ENCODE data around the gene ANXA5. TPM values are rescaled to one million over a fixed set of nuclear protein-coding genes. Genes with fewer than 3 reads are reported as not detected.

Gene ANXA5
- total and polyA plus RNA-seq, 2 donors (not counting 1 experiment from before 2014, with no cell fraction given) = 42.4 to 67.8 TPM

DNA sequence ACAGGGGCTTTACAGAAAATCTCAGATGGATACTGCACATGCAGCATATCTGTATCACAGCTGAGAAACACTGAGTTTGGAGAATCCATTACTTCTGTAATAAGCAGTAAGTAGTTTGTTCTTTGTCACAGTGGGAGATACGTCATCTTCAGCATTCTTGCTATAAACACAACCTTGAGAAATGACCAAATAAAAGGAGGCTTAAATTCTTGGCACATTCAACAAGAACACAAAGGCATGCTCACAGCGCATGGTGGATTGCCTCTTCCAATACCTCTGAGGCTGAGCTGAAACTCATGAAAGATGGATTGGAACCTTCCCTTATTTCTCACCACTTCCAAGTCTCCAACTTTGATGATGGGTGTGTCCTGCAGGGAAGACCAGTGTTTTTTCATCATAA is 54.5 kb downstream of the ANXA5 start:
- no peak for DNase-seq
- no peaks in the 10 kb centered on the region for H3K9me3 Mint-ChIP-seq (ENCODE audit: insufficient read depth)
- intact Hi-C loops (cut with micrococcal nuclease) = no loop called here
- H2AFZ ChIP-seq (ENCODE audit: insufficient read depth, low read depth, low read length, poor library complexity, severe bottlenecking) = no peak overlapping the region
- H3K9ac ChIP-seq (ENCODE audit: low read length) = no peak overlapping the region
- no peak overlapping the region for H3K4me3 ChIP-seq (ENCODE audit: control extremely low read depth in 1 of 5, extremely low read depth in 1 of 5, insufficient read depth in 1 of 5, low read depth in 2 of 5, low read length in 4 of 5)
- H4K20me1 ChIP-seq (ENCODE audit: control insufficient read depth, insufficient read depth, low read length, poor library complexity, severe bottlenecking) = no peaks in the 10 kb centered on the region
- TF ChIP-seq, protein P1, sequence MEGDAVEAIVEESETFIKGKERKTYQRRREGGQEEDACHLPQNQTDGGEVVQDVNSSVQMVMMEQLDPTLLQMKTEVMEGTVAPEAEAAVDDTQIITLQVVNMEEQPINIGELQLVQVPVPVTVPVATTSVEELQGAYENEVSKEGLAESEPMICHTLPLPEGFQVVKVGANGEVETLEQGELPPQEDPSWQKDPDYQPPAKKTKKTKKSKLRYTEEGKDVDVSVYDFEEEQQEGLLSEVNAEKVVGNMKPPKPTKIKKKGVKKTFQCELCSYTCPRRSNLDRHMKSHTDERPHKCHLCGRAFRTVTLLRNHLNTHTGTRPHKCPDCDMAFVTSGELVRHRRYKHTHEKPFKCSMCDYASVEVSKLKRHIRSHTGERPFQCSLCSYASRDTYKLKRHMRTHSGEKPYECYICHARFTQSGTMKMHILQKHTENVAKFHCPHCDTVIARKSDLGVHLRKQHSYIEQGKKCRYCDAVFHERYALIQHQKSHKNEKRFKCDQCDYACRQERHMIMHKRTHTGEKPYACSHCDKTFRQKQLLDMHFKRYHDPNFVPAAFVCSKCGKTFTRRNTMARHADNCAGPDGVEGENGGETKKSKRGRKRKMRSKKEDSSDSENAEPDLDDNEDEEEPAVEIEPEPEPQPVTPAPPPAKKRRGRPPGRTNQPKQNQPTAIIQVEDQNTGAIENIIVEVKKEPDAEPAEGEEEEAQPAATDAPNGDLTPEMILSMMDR (IDR thresholded peaks at IDR 0.05) = no peak
- TF ChIP-seq EZH2 (IDR thresholded peaks at IDR 0.05; ENCODE audit: borderline replicate concordance, insufficient read depth, low read depth, low read length, poor library complexity, severe bottlenecking) = no peak
- H3K4me1 ChIP-seq (ENCODE audit: control insufficient read depth in 2 of 2, insufficient read depth in 2 of 2, low read length in 2 of 2) = no peaks in the 10 kb centered on the region
- no peak for ATAC-seq (ENCODE audit: low read depth)
- no peak overlapping the region for H3K4me2 ChIP-seq (replicated peaks; ENCODE audit: low read depth, low read length, poor library complexity, severe bottlenecking)
- H3K79me2 ChIP-seq (ENCODE audit: control insufficient read depth, insufficient read depth, low read length) = no peaks in the 10 kb centered on the region
- ChIA-PET POLR2A (no interaction called here), CTCF (no interaction called here)
- no peaks in the 10 kb centered on the region for H3K9me3 ChIP-seq (ENCODE audit: control extremely low read depth in 1 of 3, control insufficient read depth in 2 of 3, insufficient read depth in 1 of 3, low read length in 2 of 3)
- no peak overlapping the region for H3K4me3 Mint-ChIP-seq
- H3K27me3 Mint-ChIP-seq = peaks cover 18% of the 10 kb centered on the region
- no peaks in the 10 kb centered on the region for H3K36me3 ChIP-seq (replicated peaks in 1 of 2; ENCODE audit: control extremely low read depth in 1 of 2, control insufficient read depth in 1 of 2, extremely low read depth in 1 of 2, insufficient read depth in 2 of 2, low read length in 1 of 2)
- H3K27ac ChIP-seq (ENCODE audit: low read length in 2 of 2) = no peak overlapping the region
- H3K27me3 ChIP-seq (replicated peaks in 1 of 4; ENCODE audit: control extremely low read depth in 1 of 4, control insufficient read depth in 3 of 4, insufficient read depth in 4 of 4, low read length in 3 of 4) = no peaks in the 10 kb centered on the region
- no peaks in the 10 kb centered on the region for H3K4me1 Mint-ChIP-seq
- H3K27ac Mint-ChIP-seq = no peak overlapping the region
- no CpG with 5 or more reads among the region's 2 CpGs for WGBS (ENCODE audit: insufficient coverage)

DNA sequence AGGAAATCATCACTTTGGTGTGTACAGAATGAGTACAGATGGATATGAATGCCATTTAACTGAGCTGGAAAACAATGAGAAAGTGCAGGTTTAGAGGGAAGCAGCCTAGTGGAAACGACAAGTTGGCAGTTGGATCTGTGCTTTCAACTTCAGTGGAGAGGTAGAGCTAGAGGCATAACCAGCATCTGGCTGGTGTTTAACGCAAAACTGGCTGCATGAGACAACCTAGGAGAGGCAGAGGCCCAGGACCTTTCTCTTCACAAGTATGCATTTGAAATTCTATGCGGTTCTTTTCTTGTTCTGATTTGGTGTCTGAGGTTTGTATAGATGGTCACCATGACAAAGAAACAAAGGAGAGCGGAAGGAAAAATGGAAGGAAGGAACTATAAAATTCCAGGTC is 63.1 kb downstream of the ANXA5 start:
- H3K4me1 Mint-ChIP-seq = no peaks in the 10 kb centered on the region
- no peak overlapping the region for H3K27ac ChIP-seq (ENCODE audit: low read length in 2 of 2)
- no peaks in the 10 kb centered on the region for H3K4me1 ChIP-seq (ENCODE audit: control insufficient read depth in 2 of 2, insufficient read depth in 2 of 2, low read length in 2 of 2)
- no peaks in the 10 kb centered on the region for H3K9me3 ChIP-seq (ENCODE audit: control extremely low read depth in 1 of 3, control insufficient read depth in 2 of 3, insufficient read depth in 1 of 3, low read length in 2 of 3)
- no peaks in the 10 kb centered on the region for H3K9me3 Mint-ChIP-seq (ENCODE audit: insufficient read depth)
- H2AFZ ChIP-seq (ENCODE audit: insufficient read depth, low read depth, low read length, poor library complexity, severe bottlenecking) = no peak overlapping the region
- POLR2A ChIA-PET = no interaction called here
- ATAC-seq (ENCODE audit: low read depth) (no peak), DNase-seq (no peak)
- peaks cover 0 to 4% (median 0%) of the 10 kb centered on the region in 4 experiments for H3K27me3 ChIP-seq (replicated peaks in 1 of 4; ENCODE audit: control extremely low read depth in 1 of 4, control insufficient read depth in 3 of 4, insufficient read depth in 4 of 4, low read length in 3 of 4)
- H3K4me2 ChIP-seq (replicated peaks; ENCODE audit: low read depth, low read length, poor library complexity, severe bottlenecking) = no peak overlapping the region
- H3K9ac ChIP-seq (ENCODE audit: low read length) = no peak overlapping the region
- peaks cover 26% of the 10 kb centered on the region for H3K27me3 Mint-ChIP-seq
- no peaks in the 10 kb centered on the region for H4K20me1 ChIP-seq (ENCODE audit: control insufficient read depth, insufficient read depth, low read length, poor library complexity, severe bottlenecking)
- H3K27ac Mint-ChIP-seq = no peak overlapping the region
- intact Hi-C loops (cut with micrococcal nuclease) = no loop called here
- no peaks in the 10 kb centered on the region for H3K36me3 ChIP-seq (replicated peaks in 1 of 2; ENCODE audit: control extremely low read depth in 1 of 2, control insufficient read depth in 1 of 2, extremely low read depth in 1 of 2, insufficient read depth in 2 of 2, low read length in 1 of 2)
- CTCF ChIA-PET = no interaction called here
- 73% methylated on average over 2 of the region's 4 CpGs for WGBS (ENCODE audit: insufficient coverage)
- TF ChIP-seq, protein P1 (IDR thresholded peaks at IDR 0.05) = no peak
- no peak for TF ChIP-seq EZH2 (IDR thresholded peaks at IDR 0.05; ENCODE audit: borderline replicate concordance, insufficient read depth, low read depth, low read length, poor library complexity, severe bottlenecking)
- no peaks in the 10 kb centered on the region for H3K79me2 ChIP-seq (ENCODE audit: control insufficient read depth, insufficient read depth, low read length)
- no peak overlapping the region for H3K4me3 Mint-ChIP-seq
- H3K4me3 ChIP-seq (ENCODE audit: control extremely low read depth in 1 of 5, extremely low read depth in 1 of 5, insufficient read depth in 1 of 5, low read depth in 2 of 5, low read length in 4 of 5) = no peak overlapping the region
